Upper lobe of left lung (tissue), 4 donors: ENCODE measurements around the gene SPATA2L.

ENCODE experiments used
- EP300 ChIP-seq, 4 donors: sonication (generic); formaldehyde crosslinking; IDR thresholded peaks; one replicate each; pipeline ENCODE4 v1.5.1; 2017; ENCODE audit warnings: antibody characterized with exemption in 4 of 4, control low read depth in 2 of 4
- POLR2A ChIP-seq, 4 donors: fragments of 450-650 bp; IDR thresholded peaks; one replicate each; pipeline ENCODE4 v1.5.1; 2016 to 2017; ENCODE audit warnings: antibody characterized with exemption in 4 of 4, mild to moderate bottlenecking in 2 of 4
- POLR2AphosphoS5 ChIP-seq, 2 donors: sonication (generic); formaldehyde crosslinking; IDR thresholded peaks; one replicate each; pipeline ENCODE4 v1.5.1; 2017; ENCODE audit warnings: antibody characterized with exemption in 2 of 2
- TF ChIP-seq, protein P1 (sequence below), 6 experiments: fragments of 450-650 bp in 4 of 6; fragments of 200-600 bp in 2 of 6; sonication (generic) in 2 of 6; IDR thresholded peaks; one replicate each; pipeline ENCODE4 v1.5.1; 2016 to 2019; ENCODE audit warnings: antibody characterized with exemption in 6 of 6

GRCh38 chr16:89739383-89739782 is 37.9 kb upstream of the SPATA2L start:
- TF ChIP-seq, protein P1, sequence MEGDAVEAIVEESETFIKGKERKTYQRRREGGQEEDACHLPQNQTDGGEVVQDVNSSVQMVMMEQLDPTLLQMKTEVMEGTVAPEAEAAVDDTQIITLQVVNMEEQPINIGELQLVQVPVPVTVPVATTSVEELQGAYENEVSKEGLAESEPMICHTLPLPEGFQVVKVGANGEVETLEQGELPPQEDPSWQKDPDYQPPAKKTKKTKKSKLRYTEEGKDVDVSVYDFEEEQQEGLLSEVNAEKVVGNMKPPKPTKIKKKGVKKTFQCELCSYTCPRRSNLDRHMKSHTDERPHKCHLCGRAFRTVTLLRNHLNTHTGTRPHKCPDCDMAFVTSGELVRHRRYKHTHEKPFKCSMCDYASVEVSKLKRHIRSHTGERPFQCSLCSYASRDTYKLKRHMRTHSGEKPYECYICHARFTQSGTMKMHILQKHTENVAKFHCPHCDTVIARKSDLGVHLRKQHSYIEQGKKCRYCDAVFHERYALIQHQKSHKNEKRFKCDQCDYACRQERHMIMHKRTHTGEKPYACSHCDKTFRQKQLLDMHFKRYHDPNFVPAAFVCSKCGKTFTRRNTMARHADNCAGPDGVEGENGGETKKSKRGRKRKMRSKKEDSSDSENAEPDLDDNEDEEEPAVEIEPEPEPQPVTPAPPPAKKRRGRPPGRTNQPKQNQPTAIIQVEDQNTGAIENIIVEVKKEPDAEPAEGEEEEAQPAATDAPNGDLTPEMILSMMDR (IDR thresholded peaks at IDR 0.05), result no peak
- TF ChIP-seq POLR2AphosphoS5 (IDR thresholded peaks at IDR 0.05), result no peak
- no peak for TF ChIP-seq EP300 (IDR thresholded peaks at IDR 0.05)
- no peak for TF ChIP-seq POLR2A (IDR thresholded peaks at IDR 0.05)
